NCI-H774 (cell line): Measurements from ENCODE around the gene BMP7.
"Not testable (repeated sequence)": the region's sequence is repeated elsewhere in the genome, so short reads cannot be mapped to it uniquely, and the experiment has no call there.

ENCODE experiments used
- DNase-seq: peaks from one replicate; lab custom pipeline; 2025; lab: John Stamatoyannopoulos, UW

BMP7 gene

DNA sequence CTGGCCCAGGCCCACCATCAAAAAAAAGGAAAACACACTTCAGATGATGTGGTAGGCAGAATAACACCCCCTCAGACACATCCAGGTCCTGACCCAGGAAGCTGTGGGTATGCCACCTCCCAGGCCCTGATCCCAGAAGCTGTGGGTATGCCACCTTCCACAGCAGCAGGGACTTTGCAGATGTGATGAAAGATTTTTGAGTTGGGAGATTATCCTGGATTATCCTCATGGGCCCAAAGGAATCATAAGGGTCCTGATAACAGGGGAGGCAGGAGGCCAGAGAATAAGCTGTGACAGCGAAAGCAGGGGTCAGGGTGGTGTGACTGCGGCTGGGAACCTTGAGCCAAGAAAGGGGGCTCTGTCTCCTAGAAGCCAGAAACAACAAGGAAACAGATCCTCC lies 55.0 kb downstream of the BMP7 start:
- DNase-seq = no peak

DNA sequence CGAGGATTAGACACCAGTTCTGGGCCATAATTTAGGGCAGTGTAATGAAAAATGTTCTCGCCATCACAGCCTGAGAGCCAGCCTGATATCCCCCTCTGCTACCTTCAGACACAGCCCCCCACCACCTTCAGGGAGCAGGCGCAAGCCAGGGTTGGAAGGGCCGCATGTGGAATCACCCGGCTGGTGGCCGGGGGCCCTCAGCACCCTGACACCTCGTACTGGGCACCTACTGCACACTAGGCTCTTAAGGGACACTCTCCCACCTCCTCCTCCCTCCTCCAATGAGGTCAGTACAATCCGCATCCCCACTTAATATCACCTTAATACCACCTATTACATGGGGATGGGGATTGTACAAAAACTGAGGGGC lies 55.5 kb downstream of the BMP7 start:
- DNase-seq = no peak

DNA sequence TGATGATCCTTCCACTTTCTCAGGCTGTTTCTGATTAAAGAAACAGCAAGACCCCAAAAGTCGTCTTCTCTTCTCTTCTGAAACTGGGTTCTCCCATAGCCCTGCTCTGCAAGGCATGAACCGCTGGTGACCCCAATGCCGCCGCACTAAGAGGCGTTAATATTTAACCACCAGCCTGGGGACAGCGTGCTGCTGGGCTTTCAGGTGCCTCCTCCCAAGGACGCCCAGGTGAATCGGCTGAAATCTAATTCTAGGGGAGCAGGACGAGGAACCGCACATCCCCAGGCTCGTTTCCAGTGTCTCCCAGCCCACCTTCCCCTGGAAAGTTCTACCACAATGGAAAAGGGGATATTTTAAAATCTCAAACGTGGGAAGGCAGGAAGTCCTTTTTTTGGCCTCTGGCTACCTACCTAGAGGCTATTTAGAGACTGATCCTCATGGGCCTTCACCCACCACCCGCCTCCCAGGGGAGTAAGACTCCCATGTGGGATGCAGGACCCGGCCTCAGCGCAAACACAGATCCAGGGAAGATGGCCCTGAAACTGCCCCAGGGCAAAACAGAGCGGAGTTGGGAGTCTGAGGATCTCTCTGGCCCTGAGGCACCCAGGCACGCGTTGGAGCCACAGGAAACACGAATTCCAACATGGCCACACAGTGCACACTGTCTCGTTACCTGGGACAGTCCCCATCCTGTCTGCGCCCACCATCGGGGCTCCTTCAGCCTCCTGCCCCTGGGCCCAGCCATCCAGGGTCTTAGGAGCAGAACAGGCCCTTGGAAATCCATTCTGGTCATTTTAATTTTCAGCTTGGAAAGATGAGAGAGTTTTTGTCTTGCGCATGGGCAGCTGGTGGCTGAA lies 56.2 kb downstream of the BMP7 start:
- no peak for DNase-seq

DNA sequence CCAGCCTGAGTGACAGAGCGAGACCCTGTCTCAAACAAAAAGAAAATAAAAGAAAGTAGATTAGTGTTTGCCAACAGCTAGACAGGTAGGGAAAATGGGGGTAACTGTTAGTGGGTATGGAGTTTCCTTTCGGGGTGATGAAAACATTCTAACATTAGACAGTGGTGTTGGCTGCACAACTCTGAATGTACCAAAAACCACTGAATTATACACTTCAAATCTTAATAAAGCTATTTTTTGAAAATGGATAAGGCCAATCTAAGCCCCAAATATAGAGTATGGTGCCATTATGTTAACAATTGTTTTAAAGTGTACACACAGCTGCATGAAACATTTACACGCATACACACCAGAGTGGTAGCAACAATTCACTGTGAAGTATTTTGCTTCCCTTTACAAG lies 57.0 kb downstream of the BMP7 start:
- DNase-seq = no peak

DNA sequence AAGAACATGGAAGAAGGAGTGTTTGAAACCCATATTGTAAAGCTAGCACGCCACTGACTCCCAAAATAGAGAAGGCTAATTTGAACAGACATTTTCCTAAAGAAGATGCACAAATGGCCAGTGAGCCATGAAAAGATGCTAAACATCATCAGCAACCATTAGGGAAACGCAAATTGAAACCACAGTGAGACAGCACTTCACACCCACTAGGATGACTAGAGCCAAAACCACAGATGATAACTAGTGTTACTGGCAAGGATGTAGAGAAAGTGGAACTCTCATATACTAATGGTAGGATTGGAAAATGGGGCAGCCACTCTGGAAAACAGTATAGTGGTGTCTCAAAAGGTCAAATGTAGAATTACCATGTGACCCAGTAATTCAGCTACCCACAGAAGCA lies 58.2 kb downstream of the BMP7 start:
- no peak for DNase-seq

DNA sequence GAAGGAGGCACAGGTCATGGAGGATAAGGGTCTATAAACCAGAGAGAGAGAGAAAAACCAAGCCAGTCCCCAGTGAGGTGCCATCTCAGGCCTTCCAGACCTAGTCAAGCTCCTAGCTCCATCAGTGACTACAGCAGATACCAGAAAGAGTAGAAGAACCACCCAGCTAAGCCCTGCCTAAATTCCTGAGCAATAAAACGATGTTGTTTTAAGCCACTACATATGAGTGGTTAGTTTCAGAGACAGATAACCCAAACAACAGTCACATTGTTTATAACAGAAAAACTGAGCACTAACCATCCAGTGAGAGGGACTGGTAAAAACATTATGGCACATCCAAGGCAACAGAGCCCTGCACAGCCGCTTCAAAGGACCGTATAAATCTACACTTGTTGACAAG lies 59.2 kb downstream of the BMP7 start:
- DNase-seq = no peak

DNA sequence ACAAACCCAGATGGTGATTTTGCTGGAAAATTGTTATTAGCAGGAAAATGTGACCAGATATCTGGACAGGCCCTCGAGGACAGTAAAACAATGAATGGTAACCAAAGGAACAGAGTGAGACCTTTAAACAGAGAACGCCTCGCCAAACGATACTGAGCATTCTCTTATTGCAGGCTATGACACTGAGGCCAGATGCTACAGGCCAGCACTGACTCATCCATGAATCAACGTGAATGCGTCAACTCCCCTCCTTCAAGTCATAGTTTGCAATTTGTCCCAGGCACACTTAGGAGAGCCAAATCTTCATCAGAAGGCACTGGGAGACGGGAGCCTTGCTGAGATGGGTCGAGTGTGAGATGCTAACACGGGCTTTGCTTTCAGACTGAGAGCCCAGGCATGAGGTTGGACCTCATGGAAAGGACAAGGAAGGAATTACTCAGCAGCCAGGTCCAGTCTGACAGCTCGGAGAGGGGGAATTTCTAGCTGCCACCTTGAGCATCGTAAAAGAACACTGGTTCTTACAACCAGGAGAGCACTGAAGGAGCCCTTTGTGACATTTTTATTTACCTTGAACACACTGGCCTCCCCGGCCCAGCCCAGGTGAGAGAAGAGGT lies 60.7 kb downstream of the BMP7 start:
- DNase-seq = no peak

DNA sequence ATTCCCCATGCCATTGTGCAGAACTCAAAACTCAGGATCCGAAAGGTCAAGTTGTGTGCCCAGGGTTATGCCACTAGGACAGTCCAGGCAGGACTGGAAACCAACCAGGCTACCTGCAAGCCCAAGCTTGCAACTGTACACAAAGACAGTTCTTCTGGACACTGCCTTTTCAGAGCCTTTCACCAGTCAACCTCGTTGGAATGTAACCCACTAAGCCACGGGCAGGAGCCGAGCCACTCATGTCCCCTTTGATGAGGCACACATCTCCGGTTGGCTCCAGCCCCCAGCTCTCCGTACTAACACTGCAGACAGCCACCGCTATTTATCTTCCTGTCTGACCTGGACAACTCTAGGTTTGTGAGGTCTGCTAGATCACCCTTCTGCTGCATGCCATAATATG lies 62.5 kb downstream of the BMP7 start:
- DNase-seq = no peak

DNA sequence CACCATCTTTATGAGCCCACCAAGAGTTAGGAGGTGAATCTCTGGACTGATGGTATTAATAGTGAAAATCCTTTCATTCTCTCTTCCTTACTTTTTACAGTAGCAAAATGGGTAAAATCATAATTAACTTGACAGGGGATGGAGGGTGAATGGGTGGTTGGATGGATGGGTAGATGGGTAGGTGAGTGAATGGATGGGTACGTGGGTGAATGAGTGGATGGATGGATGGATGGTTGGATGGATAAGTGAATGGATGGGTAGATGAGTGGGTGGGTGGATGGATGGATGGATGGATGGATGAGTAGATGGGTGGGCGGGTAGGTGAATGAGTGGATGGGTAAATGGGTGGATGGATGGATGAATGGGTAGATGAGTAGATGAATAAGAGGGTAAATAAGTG lies 63.2 kb downstream of the BMP7 start:
- no peak for DNase-seq

DNA sequence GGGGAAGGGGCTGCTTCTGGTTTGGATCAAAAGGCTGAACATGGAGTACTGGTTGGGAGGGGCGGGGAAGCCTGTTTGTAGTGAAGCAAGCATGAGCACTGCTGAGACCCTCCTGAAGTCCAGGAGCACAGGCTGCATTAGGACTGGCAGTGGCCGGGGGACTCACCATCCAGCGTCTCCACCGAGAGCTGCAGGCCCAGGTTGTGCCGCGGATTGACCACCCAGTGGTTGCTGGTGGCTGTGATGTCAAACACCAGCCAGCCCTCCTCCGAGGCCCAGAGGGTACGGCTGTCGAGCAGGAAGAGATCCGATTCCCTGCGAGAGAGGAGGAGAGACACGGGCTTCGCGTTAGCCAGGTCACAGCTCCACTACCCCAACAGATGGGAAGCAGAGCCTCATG lies 64.1 kb downstream of the BMP7 start:
- no peak for DNase-seq

DNA sequence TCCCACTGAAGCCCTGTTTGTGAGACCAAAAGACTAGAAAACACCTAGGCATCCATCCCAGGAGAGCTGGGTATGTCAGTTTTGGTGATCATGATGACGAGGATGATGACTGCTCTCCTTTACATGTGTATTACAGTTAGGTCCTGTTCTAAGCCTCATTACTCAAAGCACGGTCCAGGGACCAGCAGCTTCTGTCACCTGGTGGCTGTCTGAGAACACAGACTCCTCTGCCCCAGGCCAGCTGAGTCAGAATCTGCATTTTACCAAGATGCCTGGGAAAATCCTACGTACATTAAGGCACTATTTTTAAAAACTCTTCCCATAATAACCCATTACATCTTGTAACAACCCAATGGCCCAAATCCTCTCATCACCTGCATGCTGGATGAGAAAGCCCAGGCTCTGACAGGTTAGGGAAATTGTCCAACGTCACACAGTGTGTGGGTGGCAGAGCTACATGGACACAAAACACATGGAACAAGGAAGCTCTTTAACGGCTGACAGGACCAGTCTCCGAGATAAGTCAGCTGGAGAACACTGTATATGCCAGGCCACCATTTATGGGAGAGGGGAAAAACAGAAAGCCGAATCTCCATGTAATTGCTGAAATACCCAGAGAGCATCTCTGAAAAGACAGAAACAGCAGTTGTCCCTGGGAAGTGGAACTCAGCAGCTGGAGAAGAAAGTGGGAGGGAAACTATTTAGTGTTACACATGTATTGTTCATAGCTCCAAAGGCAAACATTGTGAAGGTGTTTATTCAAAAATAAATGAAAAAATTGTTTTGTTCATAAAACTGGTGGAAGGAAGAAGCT lies 65.4 kb downstream of the BMP7 start:
- DNase-seq = no peak

DNA sequence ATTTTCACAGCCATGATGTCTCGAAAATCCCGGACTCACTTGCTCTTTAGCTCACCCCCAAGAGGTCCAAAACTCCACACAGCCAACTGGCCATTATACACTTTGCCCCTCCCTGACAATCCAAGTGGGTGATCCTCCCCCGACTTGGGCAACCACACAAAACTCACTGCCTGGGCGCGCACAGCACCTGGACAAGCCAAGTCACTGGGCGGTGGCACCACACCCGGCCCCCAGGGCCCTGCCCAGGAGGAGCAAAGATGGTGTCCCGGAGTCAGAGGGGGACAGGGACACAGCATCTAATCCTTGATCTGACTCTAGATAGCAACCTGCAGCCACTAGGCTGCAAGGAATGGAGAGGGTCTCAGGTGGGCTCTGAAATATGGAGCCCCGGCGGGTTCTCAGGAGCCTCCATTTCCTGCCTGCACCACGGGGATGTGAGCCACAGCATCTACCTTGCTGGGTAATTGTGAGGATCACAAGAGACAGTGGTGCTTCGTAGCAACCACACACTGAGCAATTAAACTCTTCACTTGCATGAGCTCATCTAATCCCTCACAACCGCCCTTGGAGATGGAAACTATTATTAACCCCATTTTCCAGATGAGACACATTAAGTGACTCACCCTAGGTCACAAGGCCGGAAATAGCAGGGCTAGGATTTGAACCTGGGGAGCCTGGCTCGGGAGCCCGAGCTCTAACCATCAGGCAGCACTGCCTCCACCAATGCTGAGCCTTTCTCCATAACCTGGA lies 66.6 kb downstream of the BMP7 start:
- DNase-seq = no peak

DNA sequence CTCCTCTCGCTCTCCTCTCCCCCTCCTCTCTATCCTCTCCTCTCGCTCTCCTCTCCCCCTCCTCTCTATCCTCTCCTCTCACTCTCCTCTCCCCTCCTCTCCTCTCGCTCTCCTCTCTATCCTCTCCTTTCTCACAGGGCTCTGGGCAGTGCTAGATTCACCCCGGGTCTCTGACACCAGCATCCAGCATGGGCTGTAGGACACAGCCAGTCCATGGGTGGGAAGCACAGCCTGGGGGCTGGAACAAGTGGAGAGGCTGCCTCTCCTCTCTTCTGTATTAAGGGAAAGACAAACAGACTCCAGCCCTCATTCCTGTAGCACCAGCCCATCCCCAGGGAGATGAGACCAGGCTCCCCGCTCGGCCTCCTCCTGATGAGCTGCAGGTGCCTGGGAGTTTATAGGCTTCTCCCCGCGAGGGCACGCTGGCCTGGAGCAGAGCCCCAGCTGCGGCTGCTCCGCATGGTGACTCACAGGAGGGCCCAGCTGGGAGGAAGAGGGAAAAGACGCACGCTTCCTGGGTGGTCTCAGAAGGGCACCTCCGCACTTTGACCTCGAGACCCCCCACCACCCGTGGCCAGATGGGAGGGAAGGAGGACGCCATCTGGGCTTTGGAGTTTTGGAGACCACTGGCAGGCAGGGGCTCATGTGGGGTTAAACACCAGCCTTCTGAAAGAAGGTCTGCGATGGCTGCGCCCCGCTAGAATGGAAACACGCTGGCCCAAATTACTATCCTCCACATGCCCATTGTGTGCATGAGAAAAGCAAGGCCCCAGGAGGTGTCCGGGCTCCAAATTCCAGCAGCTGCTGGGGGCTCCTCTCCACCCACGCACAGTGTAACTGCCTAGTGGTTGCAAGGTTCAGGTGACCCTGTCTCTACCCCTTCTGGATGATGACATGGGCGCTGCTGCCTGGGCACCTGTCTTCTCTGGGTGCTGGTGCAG lies 68.0 kb downstream of the BMP7 start:
- no peak for DNase-seq

DNA sequence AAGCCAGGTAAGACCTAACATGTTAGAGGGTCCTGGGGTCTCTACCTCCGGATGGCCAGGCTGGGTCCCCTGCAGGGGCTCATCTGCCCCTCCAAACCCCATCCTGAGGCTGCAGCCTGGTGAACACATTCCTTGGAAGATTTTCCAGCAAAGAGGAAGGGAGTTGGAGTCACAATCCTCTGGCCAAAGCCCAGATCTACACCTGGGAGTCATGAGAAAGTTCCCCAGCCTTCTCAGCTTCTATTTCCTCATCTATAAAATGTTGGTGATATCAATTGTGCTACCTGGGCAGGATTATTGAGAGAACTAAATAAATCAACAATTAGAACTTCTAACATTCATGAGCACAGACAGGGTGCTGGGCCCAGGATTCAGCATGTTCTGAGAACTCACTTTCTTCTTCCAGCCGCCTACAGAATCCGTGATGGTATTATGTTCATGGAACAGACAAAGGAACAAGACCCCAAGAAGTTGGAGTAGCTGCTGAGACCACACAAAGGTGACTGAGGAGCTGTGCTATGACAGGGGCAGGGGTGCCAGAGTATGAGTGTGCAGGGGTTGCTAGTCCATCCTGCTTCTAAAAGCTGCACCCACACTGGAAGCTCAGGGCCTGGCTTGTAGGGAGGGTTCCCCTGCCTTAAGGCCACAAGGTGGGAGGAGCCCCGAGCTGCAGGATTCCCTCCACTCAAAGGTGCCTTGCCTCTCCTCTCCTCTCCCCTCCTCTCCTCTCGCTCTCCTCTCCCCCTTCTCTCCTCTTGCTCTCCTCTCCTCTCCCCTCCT lies 68.9 kb downstream of the BMP7 start:
- DNase-seq = no peak

DNA sequence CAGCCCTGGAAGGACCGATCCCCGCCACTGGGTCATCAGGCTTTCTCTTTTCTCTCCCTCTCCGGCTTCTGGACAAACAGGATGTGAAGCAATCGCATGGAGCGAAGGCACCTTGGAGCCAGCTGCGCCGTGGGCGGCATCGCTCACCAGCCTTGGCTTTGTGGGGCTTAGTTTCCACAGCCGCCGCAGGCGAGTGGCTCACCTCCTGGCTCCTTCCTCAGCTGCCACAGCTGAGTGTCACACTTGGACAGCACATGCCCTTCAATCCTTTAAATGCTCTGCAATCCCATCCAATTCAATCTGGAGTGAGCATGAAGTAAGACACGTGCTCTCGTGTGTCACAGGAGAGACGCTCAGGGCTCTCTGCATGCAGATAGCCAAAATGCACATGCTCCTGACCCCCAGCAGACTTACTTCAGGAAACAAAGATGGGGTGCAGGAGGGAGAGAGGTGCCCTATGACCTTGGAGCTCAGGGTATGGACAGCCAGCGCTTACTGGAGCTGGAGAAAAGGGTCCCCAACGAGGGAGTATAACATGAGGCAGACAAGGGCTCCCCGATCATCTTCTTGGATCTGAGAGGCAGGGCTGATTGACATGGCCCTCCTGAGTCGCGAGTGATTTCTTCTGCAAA lies 70.9 kb downstream of the BMP7 start:
- DNase-seq = no peak

DNA sequence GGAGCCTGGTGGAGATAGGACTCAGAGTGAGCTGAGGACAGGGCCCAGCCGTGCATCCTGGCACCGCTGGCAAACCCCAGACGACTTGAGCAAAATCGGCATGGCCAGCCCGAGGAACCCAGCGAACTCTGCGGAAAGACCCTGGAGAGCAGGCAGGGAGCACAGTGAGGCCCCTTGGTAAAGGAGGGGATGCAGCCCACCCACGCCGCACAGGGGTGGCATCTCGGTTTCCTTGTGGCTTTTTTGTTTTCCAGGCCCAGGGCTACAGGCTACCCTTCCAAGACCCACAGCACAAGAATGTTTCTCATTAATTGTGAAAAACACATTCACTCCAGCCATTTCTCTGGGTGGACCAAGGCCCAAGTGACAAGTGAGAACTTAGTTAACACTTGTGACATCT lies 71.4 kb downstream of the BMP7 start:
- DNase-seq = no peak

DNA sequence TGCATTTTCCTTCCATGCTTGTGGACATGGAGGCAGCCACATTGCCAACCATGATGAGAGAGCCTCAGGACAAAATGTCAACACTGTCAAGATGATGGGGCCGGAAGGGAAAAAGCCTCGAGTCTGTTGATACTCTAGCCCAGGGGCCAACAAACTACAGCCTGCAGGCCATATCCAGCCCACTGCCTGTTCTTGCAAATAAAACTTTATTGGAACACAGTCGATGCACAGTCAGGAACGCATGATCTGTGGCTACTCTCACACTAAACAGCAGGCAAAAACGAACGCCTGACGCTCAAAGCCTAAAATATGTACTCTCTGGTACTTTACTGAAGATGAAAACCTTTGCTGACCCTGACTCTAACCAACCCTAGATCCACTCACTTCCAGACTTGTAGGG lies 72.3 kb downstream of the BMP7 start:
- DNase-seq = no peak

DNA sequence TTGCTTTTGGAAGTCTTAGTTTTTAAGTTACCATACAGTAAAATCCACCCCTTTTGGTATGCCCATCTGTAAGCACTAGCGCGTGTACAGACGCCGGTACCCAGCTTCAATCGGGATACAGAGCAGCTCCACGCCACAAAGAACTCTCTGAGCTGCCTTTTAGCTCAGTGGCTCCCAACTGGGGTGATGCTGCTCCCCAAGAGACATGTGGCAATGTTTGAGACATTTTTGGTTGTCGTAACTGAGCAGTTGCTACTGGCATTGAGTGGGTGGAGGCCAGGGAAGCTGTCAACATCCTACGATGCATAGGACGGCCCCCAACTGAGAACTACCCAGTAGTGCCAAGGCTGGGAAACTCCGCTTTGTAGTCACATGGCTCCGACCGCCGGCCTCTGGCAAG lies 73.3 kb downstream of the BMP7 start:
- DNase-seq = no peak

DNA sequence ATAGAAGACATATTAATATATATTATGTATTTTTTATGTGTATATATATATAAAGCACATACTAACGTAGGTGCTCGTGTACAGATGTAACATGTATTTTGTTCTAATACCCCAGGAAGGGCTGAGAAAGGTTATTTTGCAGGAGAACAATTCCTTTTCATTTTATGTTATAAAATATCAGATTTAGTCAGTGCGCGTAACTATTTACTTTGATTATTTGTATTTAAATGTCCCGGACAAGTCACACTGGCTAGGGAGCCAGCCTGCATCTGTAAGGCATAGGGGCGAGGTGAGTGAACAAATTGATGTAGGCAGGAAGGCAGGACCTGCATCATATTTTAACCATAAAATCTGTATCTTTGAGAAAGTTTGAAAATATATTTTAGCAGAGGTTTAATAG lies 74.1 kb downstream of the BMP7 start:
- no peak for DNase-seq

DNA sequence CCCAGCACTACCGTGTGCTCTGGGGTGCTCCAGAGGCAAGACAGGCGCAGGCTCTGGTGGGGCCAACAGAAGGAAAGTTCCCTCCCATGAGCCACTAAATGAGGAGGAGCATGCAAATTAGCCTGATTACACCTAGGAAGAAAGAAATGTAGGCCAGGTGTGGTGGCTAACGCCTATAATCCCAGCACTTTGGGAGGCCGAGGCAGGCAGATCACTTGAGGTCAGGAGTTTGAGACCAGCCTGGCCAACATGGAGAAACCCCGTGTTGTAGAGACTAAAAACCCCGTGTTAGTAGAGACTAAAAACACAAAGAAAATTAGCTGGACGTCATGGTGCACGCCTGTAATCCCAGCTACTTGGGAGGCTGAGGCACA lies 75.2 kb downstream of the BMP7 start:
- DNase-seq = not testable (repeated sequence)
